HepG2 (cell line): ENCODE measurements around the gene ECHS1. TPM values are rescaled to one million over a fixed set of nuclear protein-coding genes. Genes with fewer than 3 reads are reported as not detected.

Source experiments
- JDP2 ChIP-seq: sonication (generic); formaldehyde crosslinking; IDR thresholded peaks from 2 replicates; pipeline ENCODE4 v1.8.1; 2022; ENCODE audit warnings: missing genetic modification reagents, borderline replicate concordance
- LCORL ChIP-seq, 2 experiments: fragments of 450-650 bp in 1 of 2; sonication (generic) in 1 of 2; formaldehyde crosslinking in 1 of 2; IDR thresholded peaks; 2 replicates each; pipeline versions ENCODE4 v1.5.0 to v1.6.1; 2017 to 2020; ENCODE audit warnings: antibody characterized with exemption in 1 of 2, missing genetic modification reagents in 1 of 2
- MXD3 ChIP-seq: IDR thresholded peaks from 2 replicates; pipeline ENCODE4 v1.6.1; 2016; ENCODE audit warnings: mild to moderate bottlenecking, missing biosample characterization, missing genetic modification reagents
- ZFP1 ChIP-seq: IDR thresholded peaks from 2 replicates; pipeline ENCODE4 v1.6.1; 2016
- ZKSCAN5 ChIP-seq: sonication (generic); formaldehyde crosslinking; IDR thresholded peaks from 2 replicates; pipeline ENCODE4 v1.5.1; 2020; ENCODE audit warnings: mild to moderate bottlenecking, missing genetic modification reagents
- ZNF317 ChIP-seq: sonication (generic); formaldehyde crosslinking; IDR thresholded peaks from 2 replicates; pipeline ENCODE4 v1.5.0; 2020; ENCODE audit warnings: mild to moderate bottlenecking, missing genetic modification reagents
- ZNF7 ChIP-seq: IDR thresholded peaks from 2 replicates; pipeline ENCODE4 v1.6.1; 2016; ENCODE audit warnings: missing biosample characterization, missing genetic modification reagents
- polyA plus RNA-seq, 8 experiments: library from polyadenylated mRNA; depleted of rRNA in 3 of 8; stranded (reverse) in 7 of 8; unstranded in 1 of 8; fragments of >200 nt; fragmentation: Illumina TruSeq in 4 of 8; extraction: Trizol in 4 of 8; gene quantifications; 2 replicates each; pipeline versions ENCODE4 v1.2.1 to v1.2.3, GENCODE V29; 2011 to 2016; ENCODE audit warnings: low read depth in 4 of 8, missing spikeins in 1 of 8, mixed read lengths in 1 of 8; ENCODE audit not compliant: insufficient read depth in 1 of 8
- total RNA-seq, 5 experiments: library from RNA; depleted of rRNA; stranded (reverse); fragments of >200 nt; fragmentation: Illumina TruSeq; extraction: Trizol; gene quantifications; 2 replicates each; pipeline ENCODE4 v1.2.3, GENCODE V29; 2016; ENCODE audit warnings: low read depth in 1 of 5
- TF ChIP-seq, protein P1 (sequence below): sonication (generic); formaldehyde crosslinking; IDR thresholded peaks from 2 replicates; pipeline ENCODE4 v1.4.0; 2020; ENCODE audit warnings: missing genetic modification reagents
- TF ChIP-seq, protein P2 (sequence below): fragments of 450-650 bp; IDR thresholded peaks from 2 replicates; pipeline ENCODE4 v1.6.1; 2017; ENCODE audit warnings: mild to moderate bottlenecking
- TF ChIP-seq, protein P3 (sequence below): sonication (generic); formaldehyde crosslinking; IDR thresholded peaks from 2 replicates; pipeline ENCODE4 v1.5.0; 2020; ENCODE audit warnings: mild to moderate bottlenecking, missing genetic modification reagents, borderline replicate concordance

The ECHS1 gene
- total and polyA plus RNA-seq, 2 of the 13 experiments (the other 11 are each of a cell fraction or from before 2014, with no cell fraction given): 32.7 to 195 TPM

DNA sequence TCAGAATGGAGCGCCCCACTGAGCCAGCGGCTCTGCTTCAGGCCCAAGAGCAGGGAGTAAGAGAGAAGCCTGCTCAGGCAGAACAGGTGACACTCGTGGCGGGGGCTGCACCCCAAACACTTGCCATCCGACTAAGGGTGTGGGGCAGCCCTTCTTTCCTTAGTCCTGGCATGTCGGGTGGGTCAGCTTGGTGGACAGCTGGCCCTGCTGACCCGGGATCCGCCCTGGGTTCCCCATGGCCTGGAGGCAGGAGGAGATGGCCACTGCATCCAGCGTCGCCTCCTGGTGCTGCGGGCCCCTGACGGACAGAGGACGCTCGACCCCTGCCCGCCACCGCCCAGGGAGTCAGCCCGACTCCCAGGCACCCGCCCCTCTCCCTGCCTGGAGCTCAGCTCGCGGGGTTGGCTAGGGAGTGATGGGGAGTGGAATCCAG is 4.7 kb upstream of the ECHS1 start (continued):
- TF ChIP-seq JDP2 (no peak), MXD3 (CRISPR knock-in tag) (no peak), LCORL (IDR thresholded peaks at IDR 0.05) (no peak), LCORL (CRISPR knock-in tag; IDR thresholded peaks at IDR 0.05) (peak; percentile 4; the same call in 1 of the 2 replicates), ZNF7 (CRISPR knock-in tag) (no peak), ZFP1 (CRISPR knock-in tag) (no peak), ZKSCAN5 (CRISPR knock-in tag) (no peak), ZNF317 (CRISPR knock-in tag) (peak; percentile 3; the same call in 1 of the 2 replicates)
- TF ChIP-seq, protein P1, sequence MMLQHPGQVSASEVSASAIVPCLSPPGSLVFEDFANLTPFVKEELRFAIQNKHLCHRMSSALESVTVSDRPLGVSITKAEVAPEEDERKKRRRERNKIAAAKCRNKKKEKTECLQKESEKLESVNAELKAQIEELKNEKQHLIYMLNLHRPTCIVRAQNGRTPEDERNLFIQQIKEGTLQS (CRISPR knock-in tag): no peak
- TF ChIP-seq, protein P2, sequence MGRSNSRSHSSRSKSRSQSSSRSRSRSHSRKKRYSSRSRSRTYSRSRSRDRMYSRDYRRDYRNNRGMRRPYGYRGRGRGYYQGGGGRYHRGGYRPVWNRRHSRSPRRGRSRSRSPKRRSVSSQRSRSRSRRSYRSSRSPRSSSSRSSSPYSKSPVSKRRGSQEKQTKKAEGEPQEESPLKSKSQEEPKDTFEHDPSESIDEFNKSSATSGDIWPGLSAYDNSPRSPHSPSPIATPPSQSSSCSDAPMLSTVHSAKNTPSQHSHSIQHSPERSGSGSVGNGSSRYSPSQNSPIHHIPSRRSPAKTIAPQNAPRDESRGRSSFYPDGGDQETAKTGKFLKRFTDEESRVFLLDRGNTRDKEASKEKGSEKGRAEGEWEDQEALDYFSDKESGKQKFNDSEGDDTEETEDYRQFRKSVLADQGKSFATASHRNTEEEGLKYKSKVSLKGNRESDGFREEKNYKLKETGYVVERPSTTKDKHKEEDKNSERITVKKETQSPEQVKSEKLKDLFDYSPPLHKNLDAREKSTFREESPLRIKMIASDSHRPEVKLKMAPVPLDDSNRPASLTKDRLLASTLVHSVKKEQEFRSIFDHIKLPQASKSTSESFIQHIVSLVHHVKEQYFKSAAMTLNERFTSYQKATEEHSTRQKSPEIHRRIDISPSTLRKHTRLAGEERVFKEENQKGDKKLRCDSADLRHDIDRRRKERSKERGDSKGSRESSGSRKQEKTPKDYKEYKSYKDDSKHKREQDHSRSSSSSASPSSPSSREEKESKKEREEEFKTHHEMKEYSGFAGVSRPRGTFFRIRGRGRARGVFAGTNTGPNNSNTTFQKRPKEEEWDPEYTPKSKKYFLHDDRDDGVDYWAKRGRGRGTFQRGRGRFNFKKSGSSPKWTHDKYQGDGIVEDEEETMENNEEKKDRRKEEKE: no peak
- TF ChIP-seq, protein P3, sequence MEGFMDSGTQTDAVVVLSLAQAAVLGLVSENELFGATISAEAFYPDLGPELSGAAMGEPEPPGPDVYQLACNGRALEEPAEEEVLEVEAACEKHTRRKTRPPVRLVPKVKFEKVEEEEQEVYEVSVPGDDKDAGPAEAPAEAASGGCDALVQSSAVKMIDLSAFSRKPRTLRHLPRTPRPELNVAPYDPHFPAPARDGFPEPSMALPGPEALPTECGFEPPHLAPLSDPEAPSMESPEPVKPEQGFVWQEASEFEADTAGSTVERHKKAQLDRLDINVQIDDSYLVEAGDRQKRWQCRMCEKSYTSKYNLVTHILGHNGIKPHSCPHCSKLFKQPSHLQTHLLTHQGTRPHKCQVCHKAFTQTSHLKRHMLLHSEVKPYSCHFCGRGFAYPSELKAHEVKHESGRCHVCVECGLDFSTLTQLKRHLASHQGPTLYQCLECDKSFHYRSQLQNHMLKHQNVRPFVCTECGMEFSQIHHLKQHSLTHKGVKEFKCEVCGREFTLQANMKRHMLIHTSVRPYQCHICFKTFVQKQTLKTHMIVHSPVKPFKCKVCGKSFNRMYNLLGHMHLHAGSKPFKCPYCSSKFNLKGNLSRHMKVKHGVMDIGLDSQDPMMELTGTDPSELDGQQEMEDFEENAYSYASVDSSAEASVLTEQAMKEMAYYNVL (CRISPR knock-in tag): 0 out of 2 replicates have a peak, but pooled peaks have one; percentile 25
